Stimulated activated CD4-positive, alpha-beta T cell treated with anti-CD3 and anti-CD28 coated beads, TNF-alpha, amount 100 ng/mL, for 48 hours (primary cell): Measurements from ENCODE around the gene RNF145.
"Not testable (repeated sequence)": the region's sequence is repeated elsewhere in the genome, so short reads cannot be mapped to it uniquely, and the experiment has no call there.

Source experiments
- DNase-seq, 3 donors: peaks; one replicate each; pipeline ENCODE4 v3.0.0-alpha.2; 2020; ENCODE audit warnings: low read depth in 3 of 3

The RNF145 gene

DNA sequence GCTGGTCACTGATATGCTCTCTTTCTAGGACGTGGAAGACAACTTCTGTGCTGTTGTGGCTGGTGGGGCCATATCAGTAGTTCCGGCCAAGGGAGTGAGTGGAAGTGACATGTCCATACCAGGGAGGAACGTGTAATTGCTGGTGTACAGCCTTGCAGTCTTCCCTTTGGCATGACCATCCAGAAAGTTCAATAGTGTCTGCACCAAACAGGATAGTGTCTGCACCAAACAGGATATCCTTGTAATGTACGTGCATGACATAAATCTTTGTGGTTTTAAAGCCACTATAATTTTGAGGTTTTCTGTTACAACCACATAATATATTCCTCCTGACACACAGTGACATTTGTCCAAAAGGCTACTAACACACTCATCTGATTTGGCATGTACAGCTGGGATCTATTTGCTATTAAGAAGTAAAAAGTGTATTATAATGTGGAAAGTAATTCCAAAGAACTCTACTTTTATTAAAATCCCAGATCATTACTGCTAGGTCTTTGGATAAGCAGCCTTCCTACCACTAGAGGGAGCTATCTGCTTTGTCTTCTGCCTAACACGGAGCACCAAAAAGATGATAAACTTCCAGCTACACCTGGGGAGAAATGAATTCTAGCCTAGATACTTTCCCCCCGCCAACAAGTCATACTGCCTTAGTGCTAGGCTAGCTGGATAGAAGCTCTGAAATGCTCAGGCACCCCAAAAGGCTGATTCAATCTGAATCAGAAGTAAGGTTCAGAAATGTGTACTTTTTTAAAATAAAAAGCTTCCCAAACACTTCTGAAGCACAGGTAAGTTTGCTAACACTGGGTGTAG lies 52.7 kb downstream of the RNF145 start:
- peak in 1 of 3 donors; percentile 24 for DNase-seq

DNA sequence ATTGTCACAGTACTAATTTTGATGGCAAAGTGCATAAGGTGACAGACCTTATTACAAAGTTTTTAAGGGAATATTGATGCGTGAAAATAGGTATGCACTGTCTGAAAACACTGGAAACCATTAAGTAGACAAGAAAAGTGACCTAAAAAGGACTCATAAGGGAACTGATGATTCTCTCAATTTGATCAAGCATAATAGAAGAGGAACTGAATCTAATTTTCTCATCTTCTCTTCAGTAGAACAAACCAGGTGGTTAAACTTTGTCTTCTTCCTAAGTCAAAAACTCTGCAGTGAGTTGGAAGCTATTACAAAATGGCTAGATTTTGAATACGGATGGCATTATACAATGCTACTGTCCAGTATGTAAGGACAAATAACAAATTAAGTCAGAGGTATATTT lies 53.4 kb downstream of the RNF145 start:
- DNase-seq = no peak

DNA sequence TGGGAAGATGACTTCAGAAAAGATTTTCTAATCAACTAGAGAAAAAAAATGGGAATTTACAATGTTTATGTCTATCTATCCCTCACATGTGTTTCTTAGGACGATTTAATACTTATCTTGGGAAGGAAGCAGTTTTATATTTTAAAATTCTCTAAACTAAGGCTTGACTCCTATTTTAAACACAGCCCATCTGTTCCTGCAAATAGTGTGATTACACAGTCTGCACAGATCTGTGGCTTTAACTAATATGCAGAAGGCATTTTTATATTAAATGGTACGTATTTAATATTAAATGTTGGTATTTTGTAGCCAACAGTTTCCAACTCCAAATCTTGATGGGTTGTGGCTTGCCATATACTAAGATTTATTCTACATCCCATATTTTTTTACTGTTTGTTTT lies 56.5 kb downstream of the RNF145 start:
- no peak for DNase-seq

DNA sequence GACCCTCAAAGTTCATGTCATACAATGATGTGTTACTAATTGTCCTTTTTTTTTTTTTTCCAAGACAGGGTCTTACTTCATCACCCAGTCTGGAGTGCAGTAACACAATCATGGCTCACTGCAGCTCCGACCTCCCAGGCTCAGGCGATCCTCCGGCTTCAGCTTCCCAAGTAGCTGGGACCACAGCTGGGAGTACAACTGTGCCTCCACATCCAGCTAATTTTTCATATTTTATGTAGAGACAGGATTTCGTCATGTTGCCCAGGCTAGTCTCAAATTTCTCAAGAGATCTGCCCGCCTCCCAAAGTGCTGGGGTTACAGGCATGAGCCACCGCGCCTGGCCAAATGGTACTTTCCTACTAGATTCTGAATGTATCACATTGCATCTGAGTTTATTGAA lies 60.3 kb downstream of the RNF145 start:
- DNase-seq = no peak

DNA sequence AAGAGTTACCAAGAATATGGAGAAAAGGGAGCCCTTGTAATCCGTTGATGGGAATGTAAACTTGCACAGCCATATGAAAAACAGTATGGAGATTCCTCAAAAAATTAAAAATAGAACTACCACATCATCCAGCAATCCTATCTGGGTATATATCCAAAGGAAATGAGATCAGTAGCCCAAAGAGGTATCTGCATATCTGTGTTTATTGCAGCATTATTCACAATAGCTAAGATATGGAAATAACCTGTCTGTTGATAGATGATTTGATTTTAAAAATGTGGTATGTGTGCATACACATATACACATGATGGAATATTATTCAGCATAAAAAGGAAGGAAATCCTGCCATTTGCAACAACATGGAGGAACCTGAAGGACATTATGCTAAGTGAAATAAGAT lies 61.4 kb downstream of the RNF145 start:
- no peak for DNase-seq

DNA sequence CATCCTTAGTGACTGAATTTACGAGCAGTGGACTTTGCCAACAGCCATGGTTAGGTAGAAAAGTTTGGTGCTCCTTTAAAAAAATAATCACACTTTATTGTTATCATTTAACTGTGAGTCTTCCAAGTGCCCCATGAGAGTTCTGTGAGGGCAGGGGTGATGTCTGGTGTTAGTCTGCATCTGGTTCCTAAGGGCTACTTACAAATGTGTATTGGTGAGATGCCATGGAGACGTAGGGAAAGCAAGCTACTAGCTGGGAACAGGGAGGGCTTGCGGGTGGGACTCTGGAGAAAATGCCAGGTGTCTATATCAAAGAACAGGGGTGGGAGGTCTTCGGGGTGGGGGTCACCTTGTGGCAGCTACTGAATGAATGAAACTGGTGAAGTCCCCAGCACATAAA lies 62.5 kb downstream of the RNF145 start:
- no peak for DNase-seq

DNA sequence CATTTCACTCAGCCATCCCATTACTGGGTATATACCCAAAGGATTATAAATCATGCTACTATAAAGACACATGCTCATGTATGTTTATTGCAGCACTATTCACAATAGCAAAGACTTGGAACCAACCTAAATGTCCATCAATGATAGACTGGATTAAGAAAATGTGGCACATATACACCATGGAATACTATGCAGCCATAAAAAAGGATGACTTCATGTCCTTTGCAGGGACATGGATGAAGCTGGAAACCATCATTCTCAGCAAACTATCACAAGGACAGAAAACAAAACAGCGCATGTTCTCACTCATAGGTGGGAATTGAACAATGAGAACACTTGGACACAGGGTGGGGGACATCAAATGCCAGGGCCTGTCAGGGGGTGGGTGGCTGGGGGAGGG lies 64.2 kb downstream of the RNF145 start:
- DNase-seq = not testable (repeated sequence)

DNA sequence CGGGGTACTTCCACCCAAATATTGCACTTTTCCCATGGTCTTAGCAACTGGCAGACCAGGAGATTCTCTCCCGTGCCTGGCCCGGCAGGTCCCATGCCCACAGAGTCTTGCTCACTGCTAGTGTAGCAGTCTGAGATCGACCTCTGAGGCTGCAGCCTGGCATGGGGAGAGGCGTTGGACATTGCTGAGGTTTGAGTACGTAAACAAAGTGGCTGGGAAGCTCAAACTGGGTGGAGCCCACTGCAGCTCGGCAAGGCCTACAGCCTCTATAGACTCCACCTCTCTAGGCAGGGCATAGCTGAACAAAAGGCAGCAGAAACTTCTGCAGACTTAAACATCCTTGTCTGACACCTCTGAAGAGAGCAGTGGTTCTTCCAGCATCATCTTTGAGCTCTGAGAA lies 69.6 kb downstream of the RNF145 start:
- DNase-seq = no peak

DNA sequence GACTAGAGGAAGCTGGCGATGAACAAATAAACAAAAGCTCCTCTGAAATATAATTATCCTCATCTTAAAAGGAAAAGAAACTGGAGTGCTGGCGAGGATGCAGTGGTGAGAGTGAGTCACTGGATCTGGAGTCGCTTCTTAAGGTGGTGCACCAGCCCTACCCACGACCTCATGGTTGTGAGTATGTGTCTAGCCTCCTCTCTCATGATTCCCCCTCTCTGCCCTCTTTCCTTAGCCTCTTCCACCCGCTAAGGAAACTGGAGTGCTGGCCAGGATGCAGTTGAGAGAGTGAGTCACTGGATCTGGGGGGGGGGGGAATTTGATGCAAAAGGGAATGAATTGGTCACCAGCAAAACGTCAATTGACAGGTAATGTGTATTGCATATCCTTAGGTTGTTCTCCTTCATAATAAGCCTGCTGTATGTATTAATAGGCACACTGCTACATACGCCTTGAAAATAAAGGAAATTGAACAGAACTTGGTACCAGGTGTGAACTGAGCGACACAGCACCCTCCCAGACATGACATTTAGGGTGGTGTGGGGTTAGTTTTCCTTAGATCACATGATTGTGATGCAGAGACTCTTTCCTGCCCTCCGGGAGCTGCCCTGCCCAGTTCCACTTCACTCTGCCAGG lies 73.3 kb downstream of the RNF145 start:
- no peak for DNase-seq

DNA sequence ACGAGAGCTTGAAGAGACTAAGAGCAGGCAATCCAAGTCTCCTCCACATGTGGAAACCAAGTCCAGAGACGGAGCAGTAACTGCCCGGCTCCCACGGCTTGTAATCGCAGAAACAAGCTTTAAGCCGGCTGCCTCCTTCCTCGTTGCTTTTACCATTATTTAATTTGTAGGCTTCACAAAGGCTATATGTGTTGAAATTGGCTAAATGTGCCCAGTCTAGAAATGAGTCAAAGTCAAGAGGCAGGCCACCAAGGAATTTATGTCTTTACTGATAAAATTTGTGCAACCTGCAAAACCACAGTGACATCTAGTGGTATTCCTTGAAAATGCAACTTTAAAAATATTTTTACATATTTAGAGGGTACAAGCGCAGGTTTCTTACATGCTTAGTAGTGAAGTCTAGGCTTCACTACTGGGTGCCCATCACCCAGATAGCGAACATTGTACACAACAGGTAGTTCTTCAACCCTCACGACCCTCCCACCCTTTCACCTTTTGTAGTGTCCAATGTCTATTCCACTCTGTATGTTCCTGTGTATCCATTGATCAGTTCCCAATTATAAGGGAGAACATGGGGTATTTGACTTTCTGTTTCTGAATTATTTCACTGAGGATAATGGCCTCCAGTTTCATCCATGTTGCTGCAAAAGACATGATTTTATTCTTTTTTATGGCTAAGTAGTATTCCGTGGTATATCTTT lies 76.2 kb downstream of the RNF145 start:
- no peak for DNase-seq

DNA sequence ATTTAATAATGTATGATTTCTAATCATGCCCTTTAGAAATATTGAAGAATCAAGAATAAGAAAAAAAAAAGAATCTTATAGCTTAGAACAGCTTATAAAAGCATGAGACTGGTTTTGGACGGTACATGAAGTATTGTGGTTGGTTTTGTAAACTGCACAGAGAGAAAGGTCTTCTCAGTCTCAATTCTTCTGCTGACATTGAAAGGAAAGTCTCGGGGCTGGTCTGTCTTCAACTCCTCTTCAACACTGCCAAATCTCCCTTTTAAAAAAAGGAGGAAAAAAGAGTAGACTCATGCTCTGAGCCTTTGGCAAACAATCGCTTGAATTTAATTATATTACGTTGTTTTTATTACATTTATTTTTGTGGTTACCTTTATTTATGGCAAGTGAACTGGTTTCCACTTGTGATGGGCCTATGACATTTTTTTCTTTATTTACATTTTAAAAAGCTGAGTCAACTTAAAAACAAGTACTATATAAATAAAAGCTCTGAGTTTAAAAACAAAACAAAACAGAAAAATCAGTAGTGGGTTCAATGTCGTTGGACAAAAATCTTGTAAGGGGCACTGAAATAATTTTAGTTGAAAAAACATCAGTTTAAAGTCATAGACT lies 76.8 kb downstream of the RNF145 start:
- DNase-seq = no peak

DNA sequence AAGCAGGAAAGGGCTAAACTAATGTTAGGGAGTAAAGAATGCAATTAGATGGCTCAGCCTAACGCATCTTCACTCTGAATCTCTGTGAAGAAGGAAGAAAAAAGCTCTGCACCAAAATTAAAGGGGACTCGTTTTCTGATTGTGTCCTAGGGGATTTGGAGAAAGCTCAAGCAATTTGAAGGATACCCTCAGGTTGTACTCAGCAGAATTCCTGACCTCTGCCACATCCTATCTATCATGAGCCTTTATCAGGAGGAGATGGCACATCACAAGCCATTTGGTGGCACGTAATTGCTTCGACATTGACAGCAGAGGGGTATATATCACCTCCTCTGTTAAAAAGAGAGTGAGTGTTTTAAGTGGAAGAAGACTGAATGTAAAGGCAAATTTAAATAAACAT lies 77.4 kb downstream of the RNF145 start:
- DNase-seq = no peak

DNA sequence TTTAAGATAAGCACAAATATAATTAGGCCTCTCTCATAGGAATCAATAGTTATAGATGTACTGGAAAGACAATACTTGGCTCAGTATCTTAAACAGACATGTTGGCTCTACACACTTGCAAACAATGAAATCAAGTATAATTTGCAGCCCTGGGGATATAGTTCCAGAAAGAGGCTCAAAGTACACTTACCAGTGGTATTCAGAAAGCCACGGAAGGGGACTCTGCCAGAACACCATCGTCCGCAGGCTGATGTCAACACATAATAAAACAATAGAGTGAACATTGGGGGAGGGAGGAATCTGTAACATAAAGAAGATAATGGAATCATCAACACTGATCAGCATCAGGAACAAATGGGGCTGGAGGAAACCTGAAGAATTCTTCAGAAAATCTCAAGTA lies 78.5 kb downstream of the RNF145 start:
- DNase-seq = no peak

DNA sequence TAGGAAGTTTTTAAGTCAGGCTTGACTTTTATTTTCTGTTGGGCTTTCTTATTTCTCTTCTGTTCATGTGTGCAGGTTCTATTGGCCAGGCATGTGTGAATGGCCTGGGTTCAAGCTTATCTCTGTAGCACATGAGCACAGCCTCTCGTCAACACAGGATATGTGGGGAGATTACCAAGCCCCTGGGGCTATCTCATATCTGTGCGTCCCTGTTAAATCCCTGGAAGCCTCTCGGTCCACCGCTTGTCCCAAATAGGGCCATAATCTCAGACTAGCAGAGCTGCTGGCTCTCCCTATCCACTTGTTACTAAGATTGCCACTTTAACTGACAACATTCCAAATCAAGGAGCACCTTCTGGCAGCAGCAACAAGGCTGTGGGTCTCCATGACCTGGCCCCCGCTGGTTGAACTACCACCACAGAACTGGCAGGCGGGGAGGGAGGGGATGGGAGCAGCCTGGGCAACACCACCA lies 81.2 kb downstream of the RNF145 start:
- no peak for DNase-seq

DNA sequence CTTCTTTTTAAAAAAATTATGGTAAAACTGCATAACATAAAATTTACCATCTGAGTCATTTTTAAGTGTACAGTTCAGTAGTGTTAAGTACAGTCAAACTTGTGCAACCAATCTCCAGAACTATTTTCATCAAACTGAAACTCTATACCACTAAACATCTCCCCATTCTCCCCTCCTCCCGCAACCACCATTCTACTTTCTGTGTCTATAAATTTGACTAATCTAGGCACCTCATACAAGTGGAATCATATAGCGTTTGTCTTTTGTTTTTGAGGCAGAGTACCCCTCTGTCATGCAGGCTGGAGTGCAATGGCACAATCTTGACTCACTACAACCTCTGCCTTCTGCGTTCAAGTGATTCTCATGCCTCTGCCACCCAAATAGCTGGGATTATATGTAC lies 85.7 kb downstream of the RNF145 start:
- DNase-seq = no peak

DNA sequence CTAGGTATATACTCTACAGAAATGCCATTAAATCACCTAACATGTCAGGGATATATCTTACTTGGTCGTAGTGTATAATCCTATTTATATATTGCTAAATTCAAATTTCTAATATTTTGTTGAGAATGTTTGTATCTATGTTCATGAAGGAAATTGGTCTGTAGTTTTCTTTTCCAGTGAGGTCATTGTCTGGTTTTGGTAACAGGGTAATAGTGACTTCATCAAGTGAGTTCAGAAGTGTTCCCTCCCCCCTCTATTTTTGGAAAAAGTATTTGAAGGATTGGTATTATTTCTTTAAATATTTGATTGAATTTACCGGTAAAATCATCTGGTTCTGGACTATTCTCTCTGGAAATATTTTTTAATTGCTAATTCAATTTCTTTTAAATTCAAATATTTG lies 86.2 kb downstream of the RNF145 start:
- no peak for DNase-seq

DNA sequence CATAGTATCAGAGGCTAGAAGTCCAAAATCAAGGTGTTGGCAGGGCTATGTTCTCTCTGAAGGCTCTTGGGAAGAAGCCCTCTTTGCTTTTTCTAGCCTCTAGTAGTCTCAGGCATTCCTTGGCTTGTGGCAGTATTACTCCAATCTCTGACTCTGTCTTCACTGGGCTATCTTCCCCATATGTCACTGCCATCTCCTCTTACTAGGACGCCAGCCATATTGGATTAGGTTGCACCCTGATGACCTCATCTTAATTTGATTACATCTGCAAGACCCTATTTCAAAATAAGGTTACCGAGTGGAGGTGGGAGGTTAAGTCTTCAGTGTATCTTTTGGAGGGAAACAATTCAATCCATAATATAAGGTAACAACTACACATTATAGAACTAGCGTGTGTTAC lies 88.3 kb downstream of the RNF145 start:
- DNase-seq = no peak

DNA sequence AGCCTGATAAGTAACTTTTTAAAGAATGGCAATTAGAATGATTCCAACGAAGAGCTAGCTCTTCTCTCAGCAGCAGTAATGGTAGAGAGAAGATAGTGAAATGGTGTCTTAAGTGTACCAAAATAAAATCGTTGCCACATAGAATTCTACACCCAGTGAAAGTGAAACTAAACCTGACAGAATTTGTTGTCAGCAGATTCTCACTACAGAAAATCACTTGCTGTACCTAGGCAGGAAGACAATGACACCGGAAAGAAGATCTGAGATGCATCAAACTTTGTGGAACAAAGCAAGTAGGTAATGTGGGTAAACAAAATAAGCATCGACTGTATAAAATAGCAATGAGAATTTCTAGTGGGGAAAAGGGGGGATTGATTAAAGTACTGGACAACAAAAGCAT lies 88.9 kb downstream of the RNF145 start:
- DNase-seq = no peak

DNA sequence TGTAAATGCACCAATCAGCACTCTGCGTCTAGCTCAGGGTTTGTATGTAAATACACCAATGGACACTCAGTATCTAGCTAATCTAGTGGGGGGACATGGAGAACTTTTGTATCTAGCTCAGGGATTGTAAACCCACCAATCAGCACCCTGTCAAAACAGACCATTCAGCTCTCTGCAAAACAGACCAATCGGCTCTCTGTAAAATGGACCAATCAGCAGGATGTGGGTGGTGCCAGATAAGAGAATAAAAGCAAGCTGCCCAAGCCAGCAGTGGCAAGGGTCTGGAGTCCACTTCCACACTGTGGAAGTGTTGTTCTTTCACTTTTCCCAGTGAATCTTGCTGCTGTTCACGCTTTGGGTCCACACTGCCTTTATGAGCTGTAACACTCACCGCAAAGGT lies 89.5 kb downstream of the RNF145 start:
- not testable (repeated sequence) for DNase-seq

DNA sequence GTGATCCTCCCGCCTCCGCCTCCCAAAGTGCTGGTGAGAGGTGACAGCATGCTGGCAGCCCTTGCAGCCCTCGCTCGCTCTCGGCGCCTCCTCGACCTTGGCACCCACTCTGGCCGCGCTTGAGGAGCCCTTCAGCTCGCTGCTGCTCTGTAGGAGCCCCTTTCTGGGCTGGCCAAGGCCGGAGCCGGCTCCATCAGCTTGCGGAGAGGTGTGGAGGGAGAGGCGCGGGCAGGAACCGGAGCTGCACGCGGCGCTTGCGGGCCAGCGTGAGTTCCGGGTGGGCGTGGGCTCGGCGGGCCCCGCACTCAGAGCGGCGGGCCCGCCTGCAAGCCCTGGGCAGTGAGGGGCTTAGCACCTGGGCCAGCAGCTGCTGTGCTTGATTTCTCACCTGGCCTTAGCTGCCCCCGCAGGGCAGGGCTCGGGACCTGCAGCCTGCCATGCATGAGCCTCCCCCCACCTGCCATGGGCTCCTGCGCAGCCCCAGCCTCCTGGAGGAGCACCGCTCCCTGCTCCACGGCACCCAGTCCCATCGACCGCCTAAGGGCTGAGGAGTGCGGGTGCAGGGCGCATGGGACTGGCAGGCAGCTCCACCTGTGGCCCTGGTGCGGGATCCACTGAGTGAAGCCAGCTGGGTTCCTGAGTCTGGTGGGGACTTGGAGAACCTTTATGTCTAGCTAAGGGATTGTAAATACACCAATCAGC lies 90.2 kb downstream of the RNF145 start:
- not testable (repeated sequence) for DNase-seq

DNA sequence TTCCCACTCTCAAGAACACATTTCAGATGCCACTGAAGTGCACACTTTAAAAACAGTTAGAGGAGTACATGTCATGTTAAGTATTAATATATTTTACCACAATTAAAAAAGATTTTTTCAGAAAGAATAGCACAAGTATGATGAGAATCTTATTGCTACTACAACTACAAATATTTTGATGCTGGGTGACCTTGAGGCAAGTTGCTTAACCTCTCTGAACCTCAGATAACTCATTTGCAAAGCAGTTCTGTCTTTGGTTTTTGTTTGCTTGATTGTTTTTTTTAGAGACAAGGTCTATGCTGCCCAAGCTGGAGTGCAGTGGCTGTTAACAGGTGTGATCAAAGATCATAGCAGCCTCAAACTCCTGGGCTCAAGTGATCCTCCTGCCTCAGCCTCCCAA lies 95.9 kb downstream of the RNF145 start:
- no peak for DNase-seq

DNA sequence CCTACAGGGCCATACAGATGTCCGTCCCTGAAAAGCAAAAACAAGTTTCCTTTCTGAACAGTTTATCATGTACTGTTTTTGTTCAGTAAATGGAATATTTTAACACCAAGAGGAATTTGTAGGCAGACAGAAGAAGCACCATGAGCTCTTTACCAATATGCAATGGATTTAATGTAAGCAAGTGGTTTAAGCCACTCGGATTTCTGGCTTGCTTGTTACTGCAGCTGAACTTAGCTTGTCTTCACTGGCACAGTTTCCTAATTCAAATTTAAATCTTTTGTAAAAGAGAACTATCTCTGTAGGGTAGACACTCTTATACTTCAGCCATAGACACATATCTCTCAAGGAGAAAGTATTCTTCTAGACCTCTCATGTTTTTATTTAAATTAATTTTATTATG lies 96.9 kb downstream of the RNF145 start:
- no peak for DNase-seq
